Loucy (cell line): Measurements from ENCODE around the gene SORCS2.

Experiments
- CTCF ChIP-seq: fragments of 200-600 bp; sonication (generic); conservative IDR thresholded peaks from 2 replicates; pipeline ENCODE4 v1.5.1; 2014; ENCODE audit warnings: mild to moderate bottlenecking, antibody characterized with exemption, low read length
- EZH2phosphoT487 ChIP-seq: fragments of 200-600 bp; IDR thresholded peaks from 2 replicates; pipeline ENCODE4 v1.6.1; 2018; ENCODE audit warnings: antibody characterized with exemption, mild to moderate bottlenecking, moderate library complexity, borderline replicate concordance

- TF ChIP-seq CTCF, result no peak
- no peak for TF ChIP-seq EZH2phosphoT487
Observed at GRCh38 chr4:7201420-7202305, 9.3 kb downstream of the SORCS2 start.
